Measurements from ENCODE around the gene GPSM3. TPM values are rescaled to one million over a fixed set of nuclear protein-coding genes. Genes with fewer than 3 reads are reported as not detected.
A peak's percentile ranks its signal among the peaks of the same experiment; 100 is the strongest.

GPSM3 gene
- total and polyA plus RNA-seq, 4 donors: 2.3 to 8.0 (median 6.3) TPM

DNA sequence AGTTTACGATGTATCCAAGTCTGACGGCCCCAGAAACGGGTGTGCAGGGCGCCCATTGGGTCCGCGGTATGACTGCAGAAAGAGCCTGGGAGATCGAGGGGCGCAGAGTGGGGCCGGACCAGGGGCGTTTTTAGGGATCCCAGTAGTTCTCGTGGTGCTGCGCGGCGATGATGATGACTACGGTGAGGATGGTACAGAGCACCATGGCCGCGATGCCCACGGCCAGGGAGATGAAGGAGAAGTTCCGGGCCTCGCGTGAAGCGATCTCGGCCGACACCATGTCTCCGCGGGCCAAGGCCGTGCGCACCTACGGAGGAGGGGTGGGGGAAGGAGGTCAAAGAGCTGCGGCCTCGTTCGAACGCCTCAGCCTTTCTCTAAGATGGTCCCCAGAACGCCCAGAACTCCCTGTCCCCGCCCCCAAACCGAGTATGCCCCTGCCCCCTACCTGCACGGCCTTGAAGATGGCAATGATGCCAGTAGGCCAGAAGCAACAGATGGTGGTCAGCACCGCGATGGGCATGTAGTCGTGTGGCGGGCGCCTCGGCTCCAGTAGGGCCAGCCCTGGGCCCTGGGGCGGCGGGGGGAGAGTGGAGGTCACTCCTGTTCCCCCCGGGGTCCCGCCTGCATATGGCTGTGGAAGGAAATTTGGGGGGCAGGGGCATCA, 43.2 kb downstream of the GPSM3 start:
- WGBS: 41% methylated on average over 47 of the region's 47 CpGs
- no peak for TF ChIP-seq GABPA (IDR thresholded peaks at IDR 0.05 in 1 of 2, conservative IDR thresholded peaks at IDR 0.05 in 1 of 2)
- TF ChIP-seq, protein P1, sequence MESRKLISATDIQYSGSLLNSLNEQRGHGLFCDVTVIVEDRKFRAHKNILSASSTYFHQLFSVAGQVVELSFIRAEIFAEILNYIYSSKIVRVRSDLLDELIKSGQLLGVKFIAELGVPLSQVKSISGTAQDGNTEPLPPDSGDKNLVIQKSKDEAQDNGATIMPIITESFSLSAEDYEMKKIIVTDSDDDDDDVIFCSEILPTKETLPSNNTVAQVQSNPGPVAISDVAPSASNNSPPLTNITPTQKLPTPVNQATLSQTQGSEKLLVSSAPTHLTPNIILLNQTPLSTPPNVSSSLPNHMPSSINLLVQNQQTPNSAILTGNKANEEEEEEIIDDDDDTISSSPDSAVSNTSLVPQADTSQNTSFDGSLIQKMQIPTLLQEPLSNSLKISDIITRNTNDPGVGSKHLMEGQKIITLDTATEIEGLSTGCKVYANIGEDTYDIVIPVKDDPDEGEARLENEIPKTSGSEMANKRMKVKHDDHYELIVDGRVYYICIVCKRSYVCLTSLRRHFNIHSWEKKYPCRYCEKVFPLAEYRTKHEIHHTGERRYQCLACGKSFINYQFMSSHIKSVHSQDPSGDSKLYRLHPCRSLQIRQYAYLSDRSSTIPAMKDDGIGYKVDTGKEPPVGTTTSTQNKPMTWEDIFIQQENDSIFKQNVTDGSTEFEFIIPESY (IDR thresholded peaks at IDR 0.05): no peak
- no peak for TF ChIP-seq TAF1 (conservative IDR thresholded peaks at IDR 0.05)
- no peak for TF ChIP-seq MAX (IDR thresholded peaks at IDR 0.05)
- no peak for TF ChIP-seq RAD21 (IDR thresholded peaks at IDR 0.05)
- TF ChIP-seq CTCF (IDR thresholded peaks at IDR 0.05; ENCODE audit: low read depth, low read length, missing input control): no peak
- TF ChIP-seq SP1 (IDR thresholded peaks at IDR 0.05): no peak
- TF ChIP-seq HNF4G (IDR thresholded peaks at IDR 0.05): no peak
- TF ChIP-seq YY1 (IDR thresholded peaks at IDR 0.05): no peak
- TF ChIP-seq NR2F2 (IDR thresholded peaks at IDR 0.05): no peak
- no peak for TF ChIP-seq FOXA1 (IDR thresholded peaks at IDR 0.05)
- TF ChIP-seq FOXA2 (IDR thresholded peaks at IDR 0.05): no peak
- TF ChIP-seq ATF3 (IDR thresholded peaks at IDR 0.05): no peak
- no peak for TF ChIP-seq RXRA (IDR thresholded peaks at IDR 0.05)
- TF ChIP-seq REST (IDR thresholded peaks at IDR 0.05): no peak
- no peak for TF ChIP-seq HNF4A (conservative IDR thresholded peaks at IDR 0.05)
- no peak for TF ChIP-seq JUND (IDR thresholded peaks at IDR 0.05)
- TF ChIP-seq EGR1 (IDR thresholded peaks at IDR 0.05; ENCODE audit: low read depth in 2 of 2): no peak
- Histone ChIP-seq H3K9me3 (ENCODE audit: control insufficient read depth in 4 of 4, low read length in 3 of 4) (peaks cover 0 to 2% (median 0%) of the 10 kb centered on the region in 4 donors), H3K4me1 (ENCODE audit: control insufficient read depth in 4 of 4, insufficient read depth in 4 of 4, low read length in 3 of 4) (peaks cover 0 to 12% (median 5%) of the 10 kb centered on the region in 4 donors), H3K4me3 (ENCODE audit: low read depth in 1 of 3, low read length in 3 of 3) (peak overlapping the region in 1 of 3 donors; percentile 1), H3K27me3 (ENCODE audit: control insufficient read depth in 4 of 4, insufficient read depth in 4 of 4, low read length in 3 of 4) (peaks cover 0 to 5% (median 0%) of the 10 kb centered on the region in 4 donors), H3K36me3 (ENCODE audit: control insufficient read depth in 4 of 4, insufficient read depth in 3 of 4, low read depth in 1 of 4, low read length in 3 of 4) (no peaks in the 10 kb centered on the region), H3K9ac (ENCODE audit: low read depth in 1 of 2, low read length in 2 of 2) (no peak overlapping the region), H3K27ac (ENCODE audit: low read depth in 1 of 2, low read length in 2 of 2) (no peak overlapping the region)
- DNase-seq (ENCODE audit: low spot score): no peak

All from liver (tissue), 9 donors.